Measurements from ENCODE around the gene CISH.

Gene CISH

DNA sequence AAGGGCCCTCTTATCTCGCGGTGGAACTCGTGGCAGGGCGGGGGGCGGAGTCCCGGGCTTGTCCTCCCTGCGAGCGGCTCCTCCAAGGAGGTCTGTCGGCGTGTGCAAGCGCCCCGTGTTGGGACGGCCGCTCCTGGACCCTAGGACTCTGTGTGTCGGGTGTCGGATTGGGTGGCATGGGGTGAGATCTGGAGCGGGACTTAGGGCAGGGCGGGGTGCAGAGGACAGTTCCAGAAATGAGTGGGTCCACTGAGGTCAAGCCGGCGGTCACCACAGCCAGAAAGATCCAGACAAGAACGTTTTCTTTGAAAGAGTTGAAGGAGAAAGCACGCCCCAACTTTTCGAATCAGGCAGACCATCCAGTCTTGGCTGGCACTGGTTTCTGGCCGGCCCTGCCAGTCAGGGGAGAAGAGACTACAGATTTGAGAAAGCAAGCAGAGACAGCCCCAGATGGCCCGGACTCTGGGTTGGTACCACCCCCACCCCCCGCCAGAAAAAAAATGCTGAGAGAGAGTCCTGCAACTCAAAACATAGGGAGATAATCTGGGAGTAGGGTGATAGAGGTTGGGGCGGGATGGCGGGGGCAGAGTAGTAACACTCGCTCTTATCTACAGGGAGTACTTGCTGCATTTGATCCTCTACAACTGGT, 784 bp upstream of the CISH start:
- DNase-seq, result no peak

DNA sequence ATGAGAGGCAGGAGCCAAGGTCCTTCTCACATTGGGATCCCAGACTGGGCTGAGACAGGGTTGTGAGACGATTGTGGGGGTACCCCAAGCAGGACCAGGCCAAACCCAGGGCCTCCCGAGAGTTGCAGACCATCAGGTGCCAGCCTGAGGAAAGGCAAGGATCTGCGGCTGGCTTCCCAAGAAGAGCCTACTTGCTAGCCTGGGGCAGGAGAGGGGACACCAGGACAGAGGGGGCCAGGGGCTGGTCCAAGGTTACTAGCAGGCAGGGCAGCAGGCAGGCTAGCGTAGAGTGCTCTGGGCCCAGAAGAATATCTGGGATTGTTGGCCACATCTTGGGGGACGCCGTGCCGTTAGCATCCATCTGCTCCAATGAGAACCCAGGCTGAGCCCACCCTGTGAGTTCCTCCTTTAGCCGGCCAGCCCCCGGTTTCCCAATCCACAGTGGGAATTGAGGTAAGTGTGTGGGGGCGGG, 546 bp downstream of the CISH start:
- no peak for DNase-seq

DNA sequence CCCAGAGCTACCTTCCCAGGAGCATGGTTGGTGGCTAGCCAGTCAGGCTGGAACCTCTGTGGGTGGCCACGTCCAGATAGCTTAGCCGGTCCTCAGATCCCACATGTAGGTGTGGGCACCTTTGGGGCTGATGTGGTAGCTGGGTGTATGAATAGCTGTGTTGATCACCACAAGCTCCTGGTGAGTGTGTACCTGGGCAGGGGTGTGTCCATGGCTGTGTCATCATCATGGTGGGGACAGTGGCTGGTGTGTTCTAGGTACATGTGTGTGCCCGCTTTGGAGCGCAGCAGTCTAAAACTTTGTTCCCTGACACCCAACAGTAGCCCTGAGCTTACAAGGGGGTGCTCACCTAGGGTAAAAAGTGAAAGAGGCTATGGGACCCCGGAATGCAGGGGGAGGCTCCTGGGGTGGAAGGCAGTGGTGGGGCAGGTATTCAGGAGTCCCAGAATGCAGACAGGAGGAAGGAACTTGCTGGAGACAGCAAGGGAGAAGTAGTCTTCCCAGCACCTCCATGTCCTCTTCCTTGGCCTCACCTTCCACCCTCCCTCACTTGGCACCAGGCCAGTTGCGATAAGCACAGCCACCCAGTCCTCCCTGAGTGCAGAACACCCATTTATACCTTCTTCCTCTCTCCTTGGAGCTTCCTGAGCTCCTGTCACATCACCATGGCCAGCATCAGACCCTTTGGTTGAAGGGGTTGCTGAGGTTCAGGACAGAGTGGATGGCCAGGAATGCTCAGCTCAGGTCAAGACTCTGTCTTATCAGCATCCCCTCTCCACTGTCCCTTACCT, 1.2 kb downstream of the CISH start:
- no peak for DNase-seq

DNA sequence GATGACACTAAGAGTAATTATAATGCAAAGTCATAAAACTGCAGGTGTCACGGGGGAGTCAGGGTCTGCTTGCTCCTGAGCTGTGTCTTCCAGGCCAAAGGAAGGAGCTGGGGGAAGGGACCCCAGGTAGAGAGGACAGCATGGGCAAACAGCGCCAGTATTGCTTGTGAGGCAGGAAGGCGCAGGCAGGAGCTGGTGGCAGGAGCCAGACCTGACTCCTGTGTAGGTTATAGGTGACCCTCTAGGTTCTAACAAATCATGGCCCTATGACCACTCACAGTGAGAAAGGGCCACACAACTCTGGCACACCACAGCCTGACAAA, 1.9 kb downstream of the CISH start:
- DNase-seq, result no peak

DNA sequence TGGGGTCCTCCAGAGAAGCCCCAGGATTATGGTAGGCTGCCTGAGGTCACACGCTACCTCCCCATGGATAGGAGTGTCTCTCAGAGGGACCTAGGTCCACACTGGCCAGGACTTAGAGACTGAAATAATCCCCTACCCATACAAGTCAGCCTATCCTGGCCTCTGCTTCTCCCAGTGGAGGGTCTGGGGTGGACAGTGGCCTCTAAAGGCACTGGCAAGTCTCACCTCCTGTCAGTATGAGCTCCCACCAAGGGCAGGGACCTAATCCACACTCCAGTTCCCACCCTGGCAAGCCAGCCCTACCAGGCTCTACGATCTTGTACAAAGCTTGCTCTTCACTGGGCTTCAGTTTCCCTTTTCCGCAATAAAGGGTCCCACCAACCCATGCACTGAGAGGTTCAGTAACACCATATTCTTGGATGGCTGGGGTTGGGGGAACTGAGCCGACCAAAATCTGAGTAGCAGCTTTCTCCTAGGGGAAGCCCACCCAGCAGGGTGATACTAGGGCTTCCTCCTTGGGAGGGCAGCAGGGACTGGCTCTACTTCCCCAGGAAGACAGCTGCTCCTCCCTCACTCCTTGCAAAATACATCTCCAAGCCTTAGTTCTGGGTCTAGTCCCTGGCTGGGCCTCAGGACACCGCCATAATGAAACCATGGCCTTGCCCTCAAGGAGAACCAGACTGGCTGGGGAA, 2.4 kb downstream of the CISH start:
- DNase-seq, result no peak

DNA sequence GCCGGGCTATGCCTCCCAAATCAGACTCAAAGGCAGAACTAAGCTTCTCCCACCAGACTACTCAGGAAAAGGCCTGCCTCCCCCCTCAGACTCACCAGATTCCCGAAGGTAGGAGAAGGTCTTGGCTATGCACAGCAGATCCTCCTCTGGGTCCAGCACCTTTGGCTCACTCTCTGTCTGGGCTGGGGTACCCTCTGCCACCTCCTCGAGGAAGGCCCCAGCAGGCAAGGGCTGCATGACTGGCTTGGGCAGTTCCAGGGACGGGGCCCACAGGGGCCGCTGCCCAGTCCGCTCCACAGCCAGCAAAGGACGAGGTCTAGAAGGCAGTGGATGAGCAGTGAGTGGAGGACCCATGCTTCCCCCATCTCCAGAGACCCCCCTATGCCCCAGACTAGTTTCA, 3.3 kb downstream of the CISH start:
- no peak for DNase-seq

DNA sequence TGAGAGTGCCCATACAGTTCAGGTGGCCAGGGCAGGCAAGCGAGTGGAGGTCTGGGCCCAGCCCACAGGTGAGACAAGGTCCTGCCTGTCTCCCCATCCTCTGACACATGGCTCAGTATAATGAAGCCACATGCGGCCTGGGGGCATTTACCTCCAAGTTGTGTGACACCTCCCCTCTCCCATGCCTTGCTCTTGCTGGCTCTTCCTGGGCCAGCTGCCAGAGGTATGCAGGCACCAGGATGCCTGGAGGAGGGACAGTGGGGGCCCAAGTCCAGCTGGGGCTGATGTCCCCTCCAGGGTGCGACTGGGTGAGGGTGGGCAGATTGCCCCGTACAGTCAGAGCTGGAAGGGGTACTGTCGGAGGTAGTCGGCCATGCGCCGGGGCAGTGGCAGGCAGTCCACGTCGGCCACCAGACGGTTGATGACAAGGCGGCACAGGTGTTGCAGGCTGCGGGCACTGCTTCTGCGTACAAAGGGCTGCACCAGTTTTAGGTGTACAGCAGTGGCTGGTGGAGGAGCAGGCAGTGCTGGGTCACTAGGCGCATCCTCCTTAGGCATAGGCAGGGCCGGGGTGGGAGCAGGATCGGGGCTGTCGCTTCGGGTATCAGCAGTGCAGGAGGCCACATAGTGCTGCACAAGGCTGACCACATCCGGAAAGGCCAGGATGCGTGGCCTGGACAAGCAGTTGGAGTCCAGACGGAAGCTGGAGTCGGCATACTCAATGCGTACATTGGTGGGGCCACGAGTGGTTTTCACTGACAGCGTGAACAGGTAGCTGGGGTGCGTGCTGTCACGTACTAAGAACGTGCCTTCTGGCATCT, 4.1 kb downstream of the CISH start:
- DNase-seq, result no peak

DNA sequence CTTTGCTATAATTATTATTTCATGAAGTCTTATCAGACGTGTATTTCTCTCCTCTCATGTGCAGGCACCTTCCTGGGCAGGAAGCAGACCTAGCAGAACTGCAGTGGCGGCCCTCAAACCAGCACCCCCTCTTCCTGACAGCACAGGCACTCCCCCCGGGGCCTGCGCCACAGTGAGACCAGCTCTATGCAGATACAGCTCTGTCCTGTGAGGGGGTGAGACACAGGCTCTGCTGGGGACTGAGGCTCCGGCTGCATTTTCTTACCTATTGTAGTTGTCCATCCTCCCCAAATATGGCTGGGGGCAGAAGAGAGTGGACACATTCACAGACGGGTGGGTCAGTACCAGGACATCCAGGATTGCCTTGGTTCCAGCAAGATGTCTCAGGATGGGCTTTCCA, 5.0 kb downstream of the CISH start:
- DNase-seq, result no peak

DNA sequence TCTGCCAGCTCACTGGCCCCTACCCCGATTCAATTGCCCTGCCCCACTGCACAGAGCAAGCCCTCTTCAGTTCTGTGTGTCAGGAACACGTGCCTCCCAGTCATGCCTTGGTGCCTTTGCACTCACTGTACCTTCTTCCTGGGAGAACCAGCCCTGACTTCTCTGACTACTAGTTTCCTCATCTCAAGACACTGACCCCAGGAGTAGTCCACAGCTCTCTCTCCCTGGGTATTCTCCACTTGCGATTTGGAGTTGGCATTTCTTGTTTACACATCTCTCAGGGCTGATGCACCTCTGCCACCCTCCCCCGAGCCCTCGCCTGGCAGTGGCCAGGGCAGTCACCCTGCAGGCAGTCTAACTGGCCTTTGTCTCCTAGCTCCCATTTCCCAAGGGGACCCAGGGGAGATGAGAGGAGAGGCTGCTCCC, 5.7 kb downstream of the CISH start:
- DNase-seq, result no peak

DNA sequence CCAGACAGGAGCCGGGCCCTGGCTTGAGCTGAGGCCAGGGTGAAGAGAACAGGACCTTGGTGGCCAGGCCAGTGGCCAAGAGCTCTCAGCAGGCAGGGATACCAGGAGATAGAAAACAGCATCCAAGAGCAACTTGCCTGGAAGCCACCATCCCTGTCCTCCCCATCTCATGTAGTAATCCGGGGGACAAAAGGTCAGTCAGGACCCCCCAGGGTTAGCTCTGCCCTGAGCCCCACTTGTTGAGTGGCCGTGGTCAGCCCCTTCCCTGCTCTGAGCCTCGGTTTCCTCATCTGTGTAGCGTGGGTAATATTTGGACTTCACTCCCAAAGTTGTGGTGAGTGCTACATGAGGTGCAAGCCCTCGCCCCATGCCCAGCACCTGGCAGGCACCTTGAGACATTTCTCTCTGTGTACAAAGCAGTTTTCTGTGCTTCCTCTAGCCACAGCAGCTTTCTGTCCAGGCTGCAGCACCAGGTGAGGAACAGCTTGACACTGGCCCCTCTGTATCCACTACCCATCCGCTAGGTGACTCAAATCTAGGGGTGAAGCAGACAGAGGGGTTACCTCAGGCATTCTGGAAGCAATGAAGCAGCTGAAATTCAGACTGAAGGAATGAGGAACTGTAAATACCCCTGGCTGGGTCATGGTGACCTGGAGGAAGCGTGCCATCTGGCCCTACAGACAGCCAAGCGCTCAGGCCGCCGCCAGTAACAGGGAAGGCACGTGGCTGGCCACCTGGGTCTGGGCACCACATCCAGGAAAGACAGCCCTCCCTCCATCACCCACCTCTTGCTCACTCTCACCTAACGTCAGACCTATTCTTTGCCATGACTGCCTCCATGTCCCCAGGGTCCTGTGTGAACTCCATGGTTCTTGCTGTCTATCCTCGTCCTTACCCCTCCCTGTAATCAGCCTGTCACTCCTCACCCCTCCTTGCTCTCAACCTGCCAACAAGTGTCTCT, 6.7 kb downstream of the CISH start:
- DNase-seq, result no peak

DNA sequence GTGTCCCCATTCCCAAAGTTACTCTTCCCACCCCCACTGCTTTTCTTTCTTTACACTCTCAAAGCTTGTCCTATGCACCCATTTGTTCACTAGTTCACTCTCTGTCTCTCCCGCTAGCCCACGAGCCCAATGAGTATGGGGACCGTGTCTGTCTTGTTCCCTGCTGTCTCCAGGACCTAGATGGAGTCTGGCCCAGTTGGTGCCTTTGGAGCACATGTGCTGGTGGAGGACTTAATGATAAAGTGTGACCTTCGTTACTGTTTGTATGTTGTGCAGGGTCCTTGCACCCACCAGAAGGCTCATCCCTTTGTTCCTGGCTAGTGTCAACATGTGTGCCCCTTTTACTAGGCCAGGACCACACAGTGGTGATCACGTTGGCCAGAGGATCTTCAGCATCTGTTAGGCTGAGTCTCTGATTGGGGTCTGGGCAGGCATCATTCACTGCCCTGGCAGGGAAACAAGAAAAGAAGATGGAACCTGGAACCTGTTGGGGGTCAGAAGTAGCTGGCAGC, 7.4 kb downstream of the CISH start:
- DNase-seq, result no peak

DNA sequence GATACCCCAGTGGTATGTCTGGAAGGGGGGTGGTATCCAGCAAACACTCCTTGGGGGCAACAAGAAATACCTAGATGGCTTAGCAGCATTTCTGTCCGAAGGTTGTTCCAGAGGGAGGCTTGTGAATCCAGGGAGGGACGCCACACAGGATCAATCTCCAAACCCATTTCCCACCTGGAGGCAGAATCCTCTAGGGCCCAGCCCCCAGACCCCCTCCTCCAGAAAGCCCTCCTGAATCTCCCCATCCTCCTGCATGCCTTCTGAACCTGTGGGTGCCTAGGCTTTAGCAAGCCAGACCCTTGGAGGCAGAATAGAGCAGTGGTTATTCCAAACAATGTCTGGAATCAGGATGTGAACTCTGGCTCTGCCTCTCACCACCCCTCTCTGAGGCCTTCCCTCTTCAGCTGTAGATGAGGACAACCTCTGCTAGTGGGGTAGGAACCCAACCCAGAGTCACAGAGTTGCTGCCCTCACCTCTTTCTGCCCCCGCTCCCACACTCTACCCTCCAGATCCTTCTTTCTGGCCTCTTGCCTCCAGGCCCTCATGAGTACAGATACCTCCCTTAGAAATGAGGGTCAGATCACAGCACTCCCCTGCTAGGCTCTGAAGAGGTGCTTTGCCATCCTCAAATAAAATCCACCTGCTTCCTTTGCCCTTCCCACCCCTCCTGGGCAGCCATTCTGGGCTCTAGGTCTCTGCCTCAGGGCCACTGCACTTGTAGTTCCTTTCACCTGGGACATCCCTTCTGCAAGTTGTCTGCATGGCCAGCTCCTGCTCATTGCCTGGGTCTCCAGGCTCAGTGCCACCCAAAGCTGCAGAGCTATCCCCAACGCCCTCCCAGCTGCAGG, 8.1 kb downstream of the CISH start:
- no peak for DNase-seq

DNA sequence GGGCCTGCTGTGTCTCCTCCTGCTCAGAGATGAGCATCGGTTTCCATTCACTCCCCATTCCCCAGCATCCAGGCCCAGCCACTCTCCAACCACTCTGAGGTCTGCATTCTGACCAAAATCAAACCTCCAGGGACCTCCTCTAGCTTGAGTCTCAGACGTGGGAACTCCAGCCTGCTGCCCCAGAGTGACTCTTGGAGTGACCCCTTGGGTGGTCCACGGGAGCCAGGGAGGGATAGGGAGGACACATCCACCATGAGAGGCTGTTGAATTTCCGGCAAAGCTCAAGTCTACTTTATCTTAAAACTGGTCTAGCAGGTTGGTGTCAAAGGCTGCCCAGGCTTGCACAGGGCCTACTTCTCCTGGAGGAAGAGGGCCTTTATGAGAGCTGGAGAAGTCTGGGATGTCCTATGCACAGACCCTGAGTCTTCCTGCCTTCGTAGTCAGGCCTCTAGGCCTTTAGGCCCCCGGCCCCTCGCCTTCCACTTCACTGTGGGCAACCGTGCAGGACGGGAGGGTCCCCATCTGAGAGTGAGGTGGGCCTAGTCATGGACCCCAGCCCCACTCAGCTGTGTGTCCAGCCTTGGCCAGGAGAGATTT, 8.9 kb downstream of the CISH start:
- DNase-seq, result no peak

DNA sequence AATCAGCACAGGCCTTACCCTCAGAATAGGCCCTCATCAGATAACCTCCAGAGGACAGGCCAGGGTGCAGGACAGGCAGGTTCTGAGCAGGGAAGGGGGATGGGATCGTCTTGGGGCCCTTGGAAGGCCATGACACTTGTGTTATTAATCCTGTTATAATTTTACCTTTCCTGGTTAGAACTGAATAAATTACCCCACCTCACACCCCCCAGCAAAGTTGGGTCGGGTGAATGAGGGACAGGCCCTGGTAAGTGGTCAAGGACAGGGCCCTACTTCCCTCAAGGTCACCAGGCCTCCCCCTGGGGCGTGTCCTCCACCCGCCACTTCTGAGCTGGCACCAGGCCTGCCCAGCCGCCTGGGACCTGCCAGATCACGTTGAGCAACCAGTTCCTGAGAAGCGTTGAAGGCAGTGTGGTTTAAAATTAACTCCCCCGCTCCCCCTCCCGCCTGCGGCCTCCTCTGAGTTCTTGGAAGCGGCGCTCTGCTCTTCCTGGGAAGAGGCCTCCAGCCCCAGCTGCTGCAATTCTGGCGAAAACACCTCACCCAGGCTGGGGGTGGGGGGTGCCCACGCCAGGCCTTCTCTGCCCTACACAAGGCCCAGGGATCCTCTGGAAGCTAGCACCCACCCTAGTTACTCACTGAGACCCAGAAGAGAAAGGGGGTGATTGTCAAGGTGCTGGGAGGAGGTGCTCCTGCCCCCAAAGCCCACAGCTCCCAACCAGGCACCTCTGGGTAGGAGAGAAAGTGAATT, 10.6 kb downstream of the CISH start:
- DNase-seq, result peak; percentile 83

DNA sequence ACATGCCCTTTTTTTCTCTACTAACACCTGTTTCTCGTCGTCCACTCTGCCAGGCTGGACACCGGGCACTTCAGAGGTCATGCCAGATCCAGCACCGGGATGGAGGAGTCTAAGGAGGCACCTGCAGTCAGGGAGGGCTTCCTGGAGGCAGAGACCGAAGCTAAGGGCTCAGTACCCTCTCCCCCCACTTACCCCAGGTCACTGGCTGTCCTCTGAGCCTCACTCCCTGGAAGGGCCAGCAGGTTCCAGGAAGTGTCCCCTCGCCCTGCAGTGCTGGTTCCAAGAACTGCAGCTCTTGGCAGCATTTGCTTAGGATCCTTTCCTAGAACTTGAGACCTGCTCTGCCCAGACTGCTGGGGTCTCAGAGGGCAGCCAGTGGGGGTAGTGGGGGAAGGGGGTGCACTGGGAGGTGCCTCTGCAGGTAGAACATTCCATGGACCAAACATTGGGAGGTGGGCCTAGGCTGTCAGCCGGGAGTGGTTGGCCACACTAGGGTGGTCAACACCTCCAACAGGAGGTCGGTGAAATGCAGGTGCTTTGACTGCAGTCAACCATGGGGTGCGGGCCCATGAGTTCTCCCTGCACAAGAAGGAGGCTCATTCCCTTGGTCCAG, 11.3 kb downstream of the CISH start:
- DNase-seq, result no peak

DNA sequence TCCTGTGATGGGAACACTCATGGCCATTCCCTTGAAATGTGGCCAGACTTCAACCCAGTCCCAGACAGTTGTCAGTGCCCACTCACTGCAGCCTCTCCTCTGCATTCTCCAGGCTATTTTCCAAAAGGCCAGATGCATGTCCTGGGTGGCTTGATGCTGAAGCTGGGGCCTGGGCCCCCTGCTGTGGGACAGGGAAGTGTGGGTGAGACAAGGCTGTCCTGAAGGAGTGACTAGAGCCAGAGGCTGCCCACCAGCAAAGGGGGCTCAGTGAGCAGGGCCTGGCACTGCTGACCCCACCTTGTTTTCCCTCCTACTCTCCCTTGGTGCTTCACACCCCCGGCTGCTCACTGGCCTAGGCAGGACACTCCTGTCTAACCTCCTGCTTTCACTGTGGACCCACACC, 11.9 kb downstream of the CISH start:
- no peak for DNase-seq

DNA sequence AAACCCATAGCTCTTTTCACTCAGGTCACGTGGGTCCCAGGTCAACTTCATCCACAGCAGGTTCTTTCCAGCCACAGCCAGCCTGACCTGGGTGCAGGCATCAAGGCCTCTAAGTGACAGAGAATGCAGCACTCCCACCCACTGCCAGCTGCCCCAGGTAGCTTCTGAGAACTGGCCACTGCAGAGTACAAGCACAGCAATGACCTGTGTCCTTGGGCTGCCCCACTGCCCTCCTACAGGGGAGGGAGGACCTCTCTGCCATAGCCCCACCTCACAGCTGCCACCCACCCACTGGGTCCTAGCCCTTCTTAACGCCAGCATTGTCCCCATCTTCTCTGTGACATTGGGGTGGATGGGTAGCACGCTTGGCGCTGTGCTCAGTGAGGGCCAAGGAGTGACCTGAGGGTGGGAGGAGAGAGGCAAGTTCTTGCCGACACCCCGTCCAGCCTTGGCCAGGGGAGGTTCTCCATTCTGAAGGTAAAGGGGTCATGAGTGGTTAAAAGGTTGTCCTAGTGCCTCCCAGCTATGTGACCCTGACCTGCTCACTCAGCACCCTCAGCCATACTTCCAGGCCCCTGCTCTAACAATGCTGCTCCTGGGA, 12.4 kb downstream of the CISH start:
- no peak for DNase-seq

DNA sequence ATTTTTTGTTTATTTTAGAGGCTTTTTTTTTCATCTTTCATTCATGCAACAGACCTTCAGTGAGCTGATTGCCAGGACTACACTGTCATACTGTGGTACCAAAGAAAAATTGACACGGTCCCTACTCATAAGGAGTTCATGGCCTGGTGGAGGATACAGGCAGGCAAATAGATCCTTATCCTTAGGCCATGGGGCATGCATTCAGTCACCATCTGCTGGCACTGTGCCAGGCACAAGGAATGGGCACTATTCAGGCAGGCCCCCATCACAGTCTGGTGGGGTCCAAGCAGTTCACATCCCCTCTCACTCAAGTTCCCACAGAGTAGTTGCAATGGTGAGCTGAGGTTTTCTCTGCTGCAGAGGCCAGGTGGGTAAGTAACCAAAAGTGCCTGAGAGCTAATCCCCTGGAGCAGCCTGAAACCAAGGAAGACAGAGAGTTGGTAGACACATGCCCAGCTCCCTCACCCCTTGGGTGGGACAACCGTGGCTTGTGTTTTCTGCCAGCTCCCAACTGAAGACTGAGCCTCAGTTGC, 17.3 kb downstream of the CISH start:
- DNase-seq, result no peak

Measured in NCI-H2029 treated with DMSO at 0.1 percent for 48 hours (cell line).